Left lobe of liver (tissue), 2 donors: ENCODE results near the gene ATG10. TPM values are rescaled to one million over a fixed set of nuclear protein-coding genes. Genes with fewer than 3 reads are reported as not detected.
"Not testable (repeated sequence)": the region's sequence is repeated elsewhere in the genome, so short reads cannot be mapped to it uniquely, and the experiment has no call there.

Experiments used
- ATAC-seq: fragments of 200-7000 bp; cut with Tn5 transposase; one replicate; pipeline ENCODE4 v1.9.1; 2020; ENCODE audit warnings: mild to moderate bottlenecking, moderate library complexity
- DNase-seq: peaks from one replicate; pipeline ENCODE4 v3.0.0-alpha.2; 2020; ENCODE audit warnings: low spot score
- total RNA-seq: library from RNA; stranded (reverse); gene quantifications from one replicate; pipeline ENCODE4 v1.2.1, GENCODE V29; 2021
- donor health status: DM: no; HTN: no; CAD: no; lungs with moderate emphysema.
- donor health status: DM: no; HTN: yes; CAD: no.

The ATG10 gene
- total RNA-seq, 1 donor from 2014 or later: 4.3 TPM

DNA sequence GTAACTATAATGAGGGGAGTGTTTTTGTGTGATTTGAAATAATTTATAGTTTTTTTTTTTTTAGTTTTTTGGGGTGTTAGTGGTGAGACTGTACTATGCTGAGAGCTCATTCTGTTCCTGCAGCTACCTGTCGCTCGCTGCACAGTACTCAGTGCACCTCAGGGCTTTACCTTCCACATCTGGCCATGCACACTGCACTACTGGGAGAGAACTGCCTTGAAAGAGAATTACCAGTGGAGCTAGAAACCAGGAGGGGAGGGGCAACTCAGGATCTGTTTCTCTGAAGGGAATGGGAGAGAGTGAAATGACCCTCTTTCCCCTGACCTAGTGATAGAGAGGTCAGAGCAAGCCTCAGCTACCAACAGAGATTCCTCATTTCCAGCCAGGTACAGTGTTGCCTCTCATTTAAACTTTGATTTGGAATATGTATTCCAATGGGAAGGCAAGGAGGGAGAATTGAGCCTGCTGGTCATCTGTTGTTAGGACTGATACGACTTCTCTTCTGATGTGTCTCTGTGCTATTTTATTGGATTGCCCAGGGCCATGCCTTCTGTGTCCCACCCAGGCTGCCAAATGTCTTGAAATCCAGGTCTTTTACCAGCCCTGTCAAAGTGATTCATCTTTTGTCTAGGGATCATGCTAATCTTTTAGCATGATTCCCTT lies 8.9 kb downstream of the ATG10 start:
- DNase-seq: no peak

DNA sequence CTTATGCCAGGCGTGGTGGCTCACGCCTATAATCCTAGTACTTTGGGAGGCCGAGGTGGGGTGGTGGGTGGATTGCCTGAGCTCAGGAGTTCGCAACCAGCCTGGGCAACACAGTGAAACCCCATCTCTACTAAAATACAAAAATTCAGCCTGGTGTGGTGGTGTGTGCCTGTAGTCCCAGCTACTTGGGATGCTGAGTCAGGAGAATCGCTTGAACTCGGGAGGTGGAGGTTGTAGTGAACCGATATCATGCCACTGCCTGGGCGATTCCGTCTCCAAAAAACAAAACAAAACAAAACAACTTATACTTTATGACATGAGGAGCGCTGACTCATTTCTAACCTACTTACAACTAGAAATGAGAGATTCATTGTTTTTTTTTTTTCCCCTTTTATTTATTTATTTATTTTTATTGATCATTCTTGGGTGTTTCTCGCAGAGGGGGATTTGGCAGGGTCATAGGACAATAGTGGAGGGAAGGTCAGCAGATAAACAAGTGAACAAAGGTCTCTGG lies 10.4 kb downstream of the ATG10 start:
- ATAC-seq, DNase-seq: not testable (repeated sequence)

More for the DNA sequence above, 8.9 kb downstream of the ATG10 start:
- ATAC-seq: no peak

DNA sequence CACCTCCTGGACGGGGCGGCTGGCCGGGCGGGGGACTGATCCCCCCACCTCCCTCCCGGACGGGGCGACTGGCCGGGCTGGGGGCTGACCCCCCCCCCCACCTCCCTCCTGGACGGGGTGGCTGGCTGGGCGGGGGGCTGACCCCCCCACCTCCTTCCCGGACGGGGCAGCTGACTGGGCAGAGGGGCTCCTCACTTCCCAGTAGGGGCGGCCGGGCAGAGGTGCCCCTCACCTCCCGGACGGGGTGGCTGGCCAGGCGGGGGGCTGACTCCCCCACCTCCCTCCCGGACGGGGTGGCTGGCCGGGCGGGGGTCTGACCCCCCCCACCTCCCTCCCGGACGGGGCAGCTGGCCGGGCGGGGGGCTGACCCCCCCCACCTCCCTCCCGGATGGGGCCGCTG lies 11.3 kb downstream of the ATG10 start:
- not testable (repeated sequence) for ATAC-seq, DNase-seq

DNA sequence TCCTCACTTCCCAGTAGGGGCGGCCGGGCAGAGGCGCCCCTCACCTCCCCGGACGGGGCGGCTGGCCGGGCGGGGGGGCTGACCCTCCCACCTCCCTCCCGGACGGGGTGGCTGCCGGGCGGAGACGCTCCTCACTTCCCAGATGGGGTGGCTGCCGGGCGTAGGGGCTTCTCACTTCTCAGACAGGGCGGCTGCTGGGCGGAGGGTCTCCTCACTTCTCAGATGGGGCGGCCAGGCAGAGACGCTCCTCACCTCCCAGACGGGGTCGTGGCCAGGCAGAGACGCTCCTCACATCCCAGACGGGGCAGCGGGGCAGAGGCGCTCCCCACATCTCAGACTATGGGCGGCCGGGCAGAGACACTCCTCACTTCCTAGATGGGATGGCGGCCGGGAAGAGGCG lies 11.7 kb downstream of the ATG10 start:
- not testable (repeated sequence) for ATAC-seq, DNase-seq

DNA sequence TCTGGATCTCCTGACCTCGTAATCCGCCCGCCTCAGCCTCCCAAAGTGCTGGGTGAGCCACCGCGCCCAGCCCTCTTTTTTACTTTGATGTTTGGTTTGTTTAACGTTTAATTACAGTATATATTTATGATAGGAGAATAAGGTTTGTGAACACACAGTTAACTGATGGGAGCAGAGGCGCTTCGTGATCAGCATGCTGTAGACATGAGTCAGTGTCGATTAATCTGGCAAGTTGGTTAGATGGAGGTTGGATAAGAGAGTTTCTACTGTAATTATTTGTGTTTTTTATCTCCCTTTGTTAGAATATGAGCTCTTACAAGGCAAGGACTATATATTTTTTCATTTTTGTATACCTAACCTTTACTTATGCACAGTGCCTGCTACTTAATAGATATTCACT lies 14.3 kb downstream of the ATG10 start:
- no peak for ATAC-seq

DNA sequence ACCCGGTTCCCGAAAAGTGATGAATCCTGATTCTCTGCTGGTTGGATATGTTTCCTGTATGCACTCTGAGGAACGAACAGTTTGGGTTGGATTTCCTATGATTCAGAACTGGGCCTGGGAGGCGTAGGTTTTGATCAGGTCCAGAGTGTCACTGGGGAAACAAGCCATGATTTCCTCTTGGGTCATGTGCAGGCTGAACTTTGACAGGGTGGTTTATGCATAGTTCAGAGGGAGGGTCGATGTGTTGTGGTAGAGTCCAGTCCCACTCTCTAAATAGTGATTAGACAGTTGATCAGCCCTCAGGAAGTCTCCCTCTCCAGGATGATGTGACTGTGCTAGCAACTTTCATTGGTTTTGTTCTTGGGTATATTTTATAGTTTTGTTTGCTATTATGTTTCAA lies 17.4 kb downstream of the ATG10 start:
- ATAC-seq: no peak
- DNase-seq: no peak

More for the DNA sequence above, 14.3 kb downstream of the ATG10 start:
- DNase-seq: no peak

DNA sequence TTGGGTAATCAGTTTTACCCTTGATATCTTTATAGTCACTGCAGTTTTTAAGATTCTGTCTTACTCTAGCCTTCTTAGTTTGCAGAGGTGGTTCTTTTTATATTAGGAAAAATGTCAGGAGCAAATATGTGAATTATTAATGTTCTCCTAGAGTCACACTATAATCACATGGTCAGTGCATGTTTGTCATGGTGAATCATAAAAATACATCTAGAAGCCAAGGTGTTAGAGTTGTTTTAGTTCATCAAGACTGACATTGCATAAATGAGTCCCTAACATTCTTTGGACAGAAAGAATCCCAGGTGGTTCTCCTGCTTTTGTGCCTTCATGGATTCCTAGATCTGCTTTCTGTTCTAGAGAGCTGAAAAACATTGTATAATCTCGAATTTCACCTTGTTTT lies 22.9 kb downstream of the ATG10 start:
- no peak for DNase-seq

DNA sequence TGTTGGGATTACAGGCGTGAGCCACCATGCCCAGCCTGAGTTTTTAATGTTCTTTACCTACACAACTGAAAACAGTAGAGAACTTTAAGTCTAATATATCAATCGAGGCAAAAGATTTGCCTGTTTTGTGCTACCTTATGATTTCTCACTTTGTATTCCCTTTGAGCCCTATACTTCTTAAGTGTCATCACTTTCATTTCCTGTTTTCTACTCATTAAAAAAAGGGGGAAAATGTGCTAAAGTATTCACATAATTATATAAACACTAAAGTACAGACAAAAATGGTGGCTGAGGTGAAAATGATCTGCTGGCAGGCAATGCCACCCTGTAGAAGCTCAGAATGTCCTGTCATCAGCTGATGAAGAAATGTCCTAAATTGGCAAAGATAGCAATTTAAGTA lies 23.6 kb downstream of the ATG10 start:
- ATAC-seq (no peak), DNase-seq (no peak)

More for the DNA sequence above, 22.9 kb downstream of the ATG10 start:
- no peak for ATAC-seq

DNA sequence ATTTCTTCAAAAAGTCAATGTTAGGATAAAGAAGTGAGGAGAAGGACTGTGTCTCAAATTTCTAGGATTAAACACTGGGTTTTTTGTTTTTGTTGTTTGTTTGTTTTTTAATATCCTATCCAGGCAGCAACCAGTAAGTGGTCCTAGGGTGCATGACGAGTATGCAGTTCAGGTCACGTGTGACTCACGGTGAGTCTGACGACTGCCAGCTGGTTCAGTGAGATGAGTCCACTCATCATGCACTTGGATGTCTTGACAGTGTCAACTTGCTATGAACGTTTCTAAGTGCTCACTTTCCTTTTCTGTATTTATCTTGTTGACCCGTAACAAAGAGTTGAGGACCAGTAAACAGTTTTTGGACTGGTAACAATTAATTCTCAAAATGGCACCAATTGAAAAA lies 32.7 kb downstream of the ATG10 start:
- DNase-seq: no peak
- ATAC-seq: no peak

DNA sequence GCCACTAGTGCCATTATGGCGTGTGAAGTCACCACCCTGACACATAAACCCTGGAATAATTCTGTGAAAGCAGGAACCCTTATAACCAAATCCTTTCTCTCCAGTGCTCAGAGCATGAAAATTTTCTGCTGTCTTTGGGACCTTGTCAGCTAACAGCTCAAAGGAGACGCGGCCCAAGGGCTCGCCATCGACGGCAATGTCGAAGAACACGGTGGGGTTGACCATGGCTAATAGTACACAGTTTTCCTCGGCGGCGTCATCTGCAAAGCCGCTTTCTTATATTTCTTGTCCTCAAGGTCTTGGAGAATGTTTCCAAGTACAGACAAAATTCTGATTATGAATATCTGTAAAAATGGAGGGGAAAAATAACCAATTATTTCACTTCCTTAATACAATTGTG lies 38.0 kb downstream of the ATG10 start:
- ATAC-seq, DNase-seq: not testable (repeated sequence)

DNA sequence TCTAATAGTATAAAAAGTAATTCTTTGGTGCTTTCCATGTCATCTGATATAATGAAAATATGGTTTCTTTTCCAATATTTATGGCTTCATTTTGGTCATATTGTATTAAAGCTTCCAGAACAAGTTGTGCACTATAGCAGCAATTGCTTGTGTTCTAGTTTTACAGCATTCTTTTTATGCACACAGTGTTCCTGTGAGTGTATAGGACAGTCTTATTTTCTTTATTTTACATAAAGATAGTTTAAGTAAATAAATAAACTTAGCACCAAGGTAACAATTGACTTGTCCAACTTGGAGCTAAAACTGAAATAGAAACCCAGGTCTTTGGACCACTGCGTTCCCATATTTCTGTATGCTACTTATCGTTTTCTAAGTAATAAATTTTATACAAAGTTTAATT lies 38.9 kb downstream of the ATG10 start:
- DNase-seq (no peak), ATAC-seq (no peak)

DNA sequence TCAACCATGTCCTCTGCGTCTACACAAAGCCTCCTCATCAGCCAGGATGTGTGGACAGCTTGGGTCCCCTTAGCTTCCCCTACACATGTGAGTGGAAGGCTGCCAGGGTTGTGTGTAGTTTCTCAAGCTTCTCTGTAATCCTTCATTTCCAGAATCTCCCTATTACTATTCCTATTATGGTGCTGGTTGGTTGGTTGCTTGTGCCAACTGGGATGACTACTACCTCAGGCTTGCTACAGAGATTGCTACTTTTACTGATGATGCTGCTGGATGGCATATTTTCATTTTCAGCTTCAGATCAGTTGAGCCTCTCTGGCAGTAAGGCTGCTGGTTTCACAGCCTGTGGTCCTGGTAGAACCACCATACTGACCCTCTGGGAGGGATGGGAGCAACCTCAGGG lies 39.9 kb downstream of the ATG10 start:
- no peak for DNase-seq
- no peak for ATAC-seq

DNA sequence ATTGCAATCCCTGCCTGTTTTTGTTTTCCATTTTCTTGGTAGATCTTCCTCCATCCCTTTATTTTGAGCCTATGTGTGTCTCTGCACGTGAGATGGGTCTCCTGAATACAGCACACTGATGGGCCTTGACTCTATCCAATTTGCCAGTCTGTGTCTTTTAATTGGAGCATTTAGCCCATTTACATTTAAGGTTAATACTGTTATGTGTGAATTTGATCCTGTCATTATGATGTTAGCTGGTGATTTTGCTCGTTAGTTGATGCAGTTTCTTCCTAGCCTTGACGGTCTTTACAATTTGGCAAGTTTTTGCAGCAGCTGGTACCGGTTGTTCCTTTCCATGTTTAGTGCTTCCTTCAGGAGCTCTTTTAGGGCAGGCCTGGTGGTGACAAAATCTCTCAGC lies 42.8 kb downstream of the ATG10 start:
- not testable (repeated sequence) for ATAC-seq, DNase-seq

DNA sequence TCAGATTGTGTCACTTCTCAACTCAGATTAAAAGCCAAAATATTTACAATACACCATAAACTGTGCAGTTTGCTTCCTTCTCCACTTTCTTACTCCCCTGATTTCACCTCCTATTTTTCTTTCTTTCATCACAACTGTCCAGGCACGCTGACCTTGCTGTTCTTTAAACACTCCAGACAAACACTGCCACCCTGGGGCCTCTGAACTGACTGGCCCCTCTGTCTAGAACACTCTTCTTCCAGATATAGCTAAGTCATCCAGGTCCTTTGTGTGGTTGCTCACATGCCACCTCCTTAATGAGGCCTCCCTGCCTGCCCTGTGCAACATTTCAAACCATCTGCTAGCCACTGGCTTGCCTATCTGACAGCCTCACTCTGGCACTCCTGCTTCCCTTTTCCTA lies 46.6 kb downstream of the ATG10 start:
- ATAC-seq (no peak), DNase-seq (no peak)

DNA sequence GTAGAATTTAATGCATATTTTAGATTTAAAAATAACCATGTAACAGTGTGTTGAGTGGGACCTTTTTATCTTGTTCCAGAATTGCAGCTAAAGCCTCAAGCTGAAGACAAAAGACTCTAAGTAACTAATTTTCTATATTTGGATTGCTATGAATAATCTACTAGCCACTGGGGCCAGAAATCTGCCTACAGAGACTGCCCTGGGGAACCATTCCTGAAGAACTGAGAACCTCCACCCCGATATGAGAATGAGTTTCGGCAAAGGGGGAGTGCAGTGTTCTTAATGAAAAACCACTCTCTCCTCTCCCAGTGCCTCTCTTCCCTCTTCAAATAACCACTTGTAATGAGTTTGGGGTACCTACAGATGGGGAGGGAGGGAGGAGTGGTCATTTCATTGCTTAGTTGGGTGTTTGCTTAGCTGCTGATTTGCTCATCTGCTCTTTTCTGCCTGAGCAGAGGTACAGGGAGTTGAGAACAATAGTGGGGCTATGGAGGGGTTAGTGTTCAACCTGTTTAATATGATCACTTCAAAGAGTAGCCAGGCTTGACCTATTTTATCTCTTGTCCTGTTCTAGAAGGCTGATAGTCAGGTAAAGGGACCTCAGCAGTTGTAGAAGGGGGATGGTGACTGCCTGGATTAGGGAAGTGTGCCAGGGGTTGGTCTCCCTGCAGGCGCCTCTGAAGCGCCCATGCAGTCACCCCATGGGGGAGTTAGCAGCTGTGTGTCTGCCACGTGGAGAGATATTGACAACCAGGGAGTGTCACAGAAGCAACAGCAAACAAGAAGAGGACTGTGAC lies 47.7 kb downstream of the ATG10 start:
- DNase-seq: no peak
- ATAC-seq: no peak

DNA sequence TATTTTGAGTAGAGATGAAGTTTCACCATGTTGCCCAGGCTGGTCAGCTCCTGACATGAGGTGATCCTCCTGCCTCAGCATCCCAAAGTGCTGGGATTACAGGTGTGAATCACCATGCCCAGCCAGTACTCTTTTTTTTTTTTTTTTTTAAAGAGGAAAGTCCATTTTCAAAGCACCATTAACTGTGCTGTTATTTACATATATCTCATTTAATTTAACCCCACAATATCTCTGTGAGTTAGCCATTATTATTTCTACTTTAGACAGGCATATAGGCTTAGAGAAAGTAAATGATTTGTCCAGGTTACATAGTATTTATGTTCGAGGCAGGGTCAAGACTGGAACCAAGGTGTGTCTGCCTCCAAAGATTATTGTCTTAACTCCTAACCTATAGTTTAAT lies 50.7 kb downstream of the ATG10 start:
- DNase-seq (no peak), ATAC-seq (no peak)

DNA sequence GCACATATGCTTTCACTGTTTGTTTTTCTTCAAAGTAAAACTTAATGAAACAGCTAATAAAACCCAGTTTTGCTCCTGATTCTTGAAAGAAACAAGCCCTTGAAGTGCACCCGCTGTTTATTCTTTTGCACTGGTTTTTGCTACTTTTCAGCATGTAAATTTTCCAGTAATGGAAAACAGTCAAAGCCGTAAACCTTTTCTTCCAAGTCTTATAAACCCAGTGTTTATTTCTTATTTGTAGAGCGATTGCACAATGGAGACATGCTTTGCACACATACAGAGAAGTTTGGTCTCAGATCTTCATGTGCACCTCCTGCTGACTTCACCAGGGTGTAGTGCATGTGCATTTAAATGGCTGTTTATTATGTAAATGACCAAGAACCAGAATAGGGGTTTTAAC lies 51.8 kb downstream of the ATG10 start:
- ATAC-seq (no peak), DNase-seq (no peak)

DNA sequence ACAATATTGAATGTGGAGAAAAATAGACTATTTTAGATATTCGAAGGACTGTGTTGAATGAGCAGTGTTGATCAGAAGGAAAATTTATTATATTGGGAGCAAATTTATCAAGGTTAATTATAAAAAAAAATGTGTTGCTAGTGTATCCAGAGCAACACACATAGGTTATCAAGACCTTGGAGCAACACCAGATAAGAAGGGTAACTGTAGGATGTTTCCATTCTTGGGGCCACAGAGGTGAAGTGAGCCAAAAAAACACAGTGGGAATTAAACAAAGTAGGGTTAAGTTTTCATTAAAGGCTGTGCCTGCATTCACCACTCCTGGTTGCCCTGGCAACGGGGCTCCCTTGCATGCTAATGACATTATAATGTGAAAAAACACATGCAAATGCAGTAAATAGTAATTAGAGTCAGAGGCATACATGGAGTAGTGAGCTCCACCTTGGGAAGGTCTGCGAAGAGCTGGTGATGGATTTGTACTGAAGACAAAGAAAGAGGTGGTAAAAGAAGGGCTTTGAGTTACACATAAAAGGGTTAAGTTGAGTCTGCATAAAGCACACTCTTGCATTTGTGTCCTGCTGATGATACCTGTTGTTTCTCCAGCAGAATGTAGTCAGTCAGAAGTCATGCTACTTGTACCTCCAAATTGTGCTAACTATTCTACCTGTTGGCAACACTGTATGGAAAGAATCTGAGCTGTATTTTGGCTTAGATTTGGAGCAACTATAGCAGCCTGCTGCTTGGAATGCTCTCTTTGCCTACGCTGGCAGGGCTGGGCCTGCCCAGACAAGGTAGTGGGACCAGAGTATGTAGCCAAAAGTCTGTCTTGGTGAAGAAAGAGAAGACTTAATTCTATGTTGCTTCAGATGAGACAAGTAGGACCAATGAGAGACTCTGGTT lies 59.6 kb downstream of the ATG10 start:
- ATAC-seq: no peak
- DNase-seq: no peak

DNA sequence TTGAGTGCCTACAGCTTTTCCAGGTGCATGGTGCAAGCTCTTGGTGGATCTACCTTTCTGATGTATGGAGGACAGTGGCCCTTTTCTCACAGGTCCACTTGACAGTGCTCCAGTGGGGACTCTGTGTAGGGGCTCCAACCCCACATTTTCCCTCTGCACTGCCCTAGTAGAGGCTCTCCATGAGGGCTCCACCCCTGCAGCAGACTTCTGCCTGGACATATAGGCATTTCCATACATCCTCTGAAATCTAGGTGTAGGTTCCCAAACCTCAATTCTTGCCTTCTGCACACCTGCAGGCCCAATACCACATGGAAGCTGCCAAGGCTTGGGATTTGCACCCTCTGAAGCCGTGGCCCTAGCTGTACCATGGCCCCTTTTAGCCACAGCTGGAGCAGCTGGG lies 71.1 kb downstream of the ATG10 start:
- DNase-seq, ATAC-seq: not testable (repeated sequence)

DNA sequence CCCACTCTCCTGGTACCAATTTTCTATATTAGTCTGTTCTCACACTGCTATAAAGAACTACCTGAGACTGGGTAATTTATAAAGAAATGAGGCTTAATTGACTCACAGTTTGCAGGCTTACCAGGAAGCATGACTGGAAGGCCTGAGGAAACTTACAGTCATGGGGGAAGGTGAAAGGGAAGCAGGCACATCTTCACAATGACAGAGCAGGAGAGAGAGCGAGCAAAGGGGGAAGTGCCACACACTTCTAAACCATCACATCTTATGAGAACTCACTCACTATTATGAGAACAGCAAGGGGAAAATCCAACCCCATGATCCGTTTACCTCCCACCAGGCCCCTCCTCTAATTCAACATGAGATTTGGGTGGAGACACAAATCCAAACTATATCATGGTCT lies 72.2 kb downstream of the ATG10 start:
- DNase-seq (no peak), ATAC-seq (no peak)
